ENCODE measurements around the gene TMEM259.
A peak's percentile ranks its signal among the peaks of the same experiment; 100 is the strongest.

GRCh38 chr19:982567-983170, 38.3 kb downstream of the TMEM259 start:
- TF ChIP-seq, protein P1, sequence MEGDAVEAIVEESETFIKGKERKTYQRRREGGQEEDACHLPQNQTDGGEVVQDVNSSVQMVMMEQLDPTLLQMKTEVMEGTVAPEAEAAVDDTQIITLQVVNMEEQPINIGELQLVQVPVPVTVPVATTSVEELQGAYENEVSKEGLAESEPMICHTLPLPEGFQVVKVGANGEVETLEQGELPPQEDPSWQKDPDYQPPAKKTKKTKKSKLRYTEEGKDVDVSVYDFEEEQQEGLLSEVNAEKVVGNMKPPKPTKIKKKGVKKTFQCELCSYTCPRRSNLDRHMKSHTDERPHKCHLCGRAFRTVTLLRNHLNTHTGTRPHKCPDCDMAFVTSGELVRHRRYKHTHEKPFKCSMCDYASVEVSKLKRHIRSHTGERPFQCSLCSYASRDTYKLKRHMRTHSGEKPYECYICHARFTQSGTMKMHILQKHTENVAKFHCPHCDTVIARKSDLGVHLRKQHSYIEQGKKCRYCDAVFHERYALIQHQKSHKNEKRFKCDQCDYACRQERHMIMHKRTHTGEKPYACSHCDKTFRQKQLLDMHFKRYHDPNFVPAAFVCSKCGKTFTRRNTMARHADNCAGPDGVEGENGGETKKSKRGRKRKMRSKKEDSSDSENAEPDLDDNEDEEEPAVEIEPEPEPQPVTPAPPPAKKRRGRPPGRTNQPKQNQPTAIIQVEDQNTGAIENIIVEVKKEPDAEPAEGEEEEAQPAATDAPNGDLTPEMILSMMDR (IDR thresholded peaks at IDR 0.05; ENCODE audit: insufficient read depth, low read length), result peak; percentile 25
- TF ChIP-seq POLR2AphosphoS5 (IDR thresholded peaks at IDR 0.05; ENCODE audit: low read depth) (no peak), SPI1 (IDR thresholded peaks at IDR 0.05; ENCODE audit: borderline replicate concordance, low read depth) (no peak)
- TF ChIP-seq, protein P2, sequence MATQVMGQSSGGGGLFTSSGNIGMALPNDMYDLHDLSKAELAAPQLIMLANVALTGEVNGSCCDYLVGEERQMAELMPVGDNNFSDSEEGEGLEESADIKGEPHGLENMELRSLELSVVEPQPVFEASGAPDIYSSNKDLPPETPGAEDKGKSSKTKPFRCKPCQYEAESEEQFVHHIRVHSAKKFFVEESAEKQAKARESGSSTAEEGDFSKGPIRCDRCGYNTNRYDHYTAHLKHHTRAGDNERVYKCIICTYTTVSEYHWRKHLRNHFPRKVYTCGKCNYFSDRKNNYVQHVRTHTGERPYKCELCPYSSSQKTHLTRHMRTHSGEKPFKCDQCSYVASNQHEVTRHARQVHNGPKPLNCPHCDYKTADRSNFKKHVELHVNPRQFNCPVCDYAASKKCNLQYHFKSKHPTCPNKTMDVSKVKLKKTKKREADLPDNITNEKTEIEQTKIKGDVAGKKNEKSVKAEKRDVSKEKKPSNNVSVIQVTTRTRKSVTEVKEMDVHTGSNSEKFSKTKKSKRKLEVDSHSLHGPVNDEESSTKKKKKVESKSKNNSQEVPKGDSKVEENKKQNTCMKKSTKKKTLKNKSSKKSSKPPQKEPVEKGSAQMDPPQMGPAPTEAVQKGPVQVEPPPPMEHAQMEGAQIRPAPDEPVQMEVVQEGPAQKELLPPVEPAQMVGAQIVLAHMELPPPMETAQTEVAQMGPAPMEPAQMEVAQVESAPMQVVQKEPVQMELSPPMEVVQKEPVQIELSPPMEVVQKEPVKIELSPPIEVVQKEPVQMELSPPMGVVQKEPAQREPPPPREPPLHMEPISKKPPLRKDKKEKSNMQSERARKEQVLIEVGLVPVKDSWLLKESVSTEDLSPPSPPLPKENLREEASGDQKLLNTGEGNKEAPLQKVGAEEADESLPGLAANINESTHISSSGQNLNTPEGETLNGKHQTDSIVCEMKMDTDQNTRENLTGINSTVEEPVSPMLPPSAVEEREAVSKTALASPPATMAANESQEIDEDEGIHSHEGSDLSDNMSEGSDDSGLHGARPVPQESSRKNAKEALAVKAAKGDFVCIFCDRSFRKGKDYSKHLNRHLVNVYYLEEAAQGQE (IDR thresholded peaks at IDR 0.05; ENCODE audit: insufficient replicate concordance, low read depth), result no peak
